HCT116 (cell line): Measurements from ENCODE around the gene CAMK2D. TPM values are rescaled to one million over a fixed set of nuclear protein-coding genes. Genes with fewer than 3 reads are reported as not detected.

Experiments used
- ATAC-seq: fragments of 200-7000 bp; cut with Tn5 transposase; 2 replicates; pipeline ENCODE4 v1.9.1; 2020; ENCODE audit warnings: mild to moderate bottlenecking, moderate library complexity
- BruUV-seq: library from RNA; stranded (reverse); fragments of 400-500 nt; replicated peaks from 2 replicates; lab custom pipeline; 2021; lab: Mats Ljungman, UMichigan
- CTCF ChIA-PET: fragments of 300-600 bp; sonication (Branson Sonifier 250); formaldehyde crosslinking; loops from one replicate; lab custom pipeline; 2021; ENCODE audit warnings: antibody characterized with exemption; lab: Charles Lee
- POLR2A ChIA-PET: fragments of 300-600, 350-600 bp; sonication (Branson Sonifier 250); formaldehyde crosslinking; loops from one replicate; lab custom pipeline; 2021; ENCODE audit warnings: antibody characterized with exemption; lab: Charles Lee
- RAD21 ChIA-PET, 2 experiments: fragments of 300-600 bp; sonication (Branson Sonifier 250); formaldehyde crosslinking; loops; one replicate each; lab custom pipeline; 2023; ENCODE audit warnings: low total read pairs in 2 of 2; ENCODE audit not compliant: uncharacterized antibody in 2 of 2, unreplicated experiment in 2 of 2, low non-redundant PET in 1 of 2; lab: Charles Lee
- DNase-seq: peaks from one replicate; pipeline ENCODE4 v3.0.0-alpha.2; 2010; ENCODE audit warnings: low read depth, low spot score
- H2AFZ ChIP-seq: fragments of 200-600 bp; shearing (Covaris generic), sonication (generic); 2 replicates; pipeline ENCODE4 v1.6.1; 2017; ENCODE audit warnings: low read depth, mixed run types, mixed read lengths, antibody characterized with exemption, low read length; ENCODE audit not compliant: poor library complexity, severe bottlenecking
- H3K27ac ChIP-seq: 2 replicates; pipeline ENCODE4 v1.5.1; 2012; ENCODE audit warnings: low read depth, low read length
- H3K27me3 ChIP-seq: fragments of 200-600 bp; sonication (generic); 2 replicates; pipeline ENCODE4 v1.6.1; 2016; ENCODE audit warnings: mixed run types, low read length, mixed read lengths; ENCODE audit not compliant: insufficient read depth
- H3K36me3 ChIP-seq, 2 experiments: fragments of 200-500 bp in 1 of 2; fragments of 200-600 bp in 1 of 2; sonication (Bioruptor generic) in 1 of 2; sonication (generic) in 1 of 2; 2 replicates each; pipeline versions ENCODE4 v1.5.1 to v1.6.1; 2014 to 2016; ENCODE audit warnings: low read length in 2 of 2, inconsistent platforms in 1 of 2, mixed read lengths in 1 of 2, mixed run types in 1 of 2; ENCODE audit not compliant: insufficient read depth in 2 of 2, control insufficient read depth in 1 of 2
- H3K4me1 ChIP-seq, 2 experiments: fragments of 200-600 bp in 1 of 2; sonication (generic) in 1 of 2; 2 replicates each; pipeline versions ENCODE4 v1.5.1 to v1.6.1; 2012 to 2017; ENCODE audit warnings: low read length in 2 of 2, inconsistent platforms in 1 of 2, mild to moderate bottlenecking in 1 of 2, mixed read lengths in 1 of 2, mixed run types in 1 of 2, moderate library complexity in 1 of 2; ENCODE audit not compliant: insufficient read depth in 2 of 2, control insufficient read depth in 1 of 2
- H3K4me2 ChIP-seq: fragments of 200-600 bp; sonication (generic); 2 replicates; pipeline ENCODE4 v1.6.1; 2017; ENCODE audit warnings: mixed run types, low read length, mixed read lengths
- H3K4me3 ChIP-seq, 2 experiments: fragments of 200-600 bp in 1 of 2; sonication (generic) in 1 of 2; replicated peaks in 1 of 2; 2 replicates each; pipeline ENCODE4 v1.5.1; 2011 to 2016; ENCODE audit warnings: low read length in 2 of 2, control low read depth in 1 of 2, low read depth in 1 of 2, mild to moderate bottlenecking in 1 of 2, mixed read lengths in 1 of 2, mixed run types in 1 of 2
- H3K79me2 ChIP-seq: fragments of 200-600 bp; sonication (generic); 2 replicates; pipeline ENCODE4 v1.6.1; 2017; ENCODE audit warnings: mild to moderate bottlenecking, mixed run types, low read length, moderate library complexity, mixed read lengths; ENCODE audit not compliant: insufficient read depth
- H3K9ac ChIP-seq: fragments of 200-600 bp; sonication (generic); 2 replicates; pipeline ENCODE4 v1.6.1; 2016; ENCODE audit warnings: low read length, mixed read lengths
- H3K9me2 ChIP-seq: fragments of 200-600 bp; sonication (generic), shearing (Covaris generic); 2 replicates; pipeline ENCODE4 v1.6.1; 2017; ENCODE audit warnings: mixed run types, mild to moderate bottlenecking, moderate library complexity; ENCODE audit not compliant: insufficient read depth
- H3K9me3 ChIP-seq, 2 experiments: fragments of 200-500 bp in 1 of 2; fragments of 200-600 bp in 1 of 2; sonication (Bioruptor generic) in 1 of 2; sonication (generic) in 1 of 2; 2 replicates each; pipeline ENCODE4 v1.6.1; 2014 to 2017; ENCODE audit warnings: low read length in 2 of 2, mixed read lengths in 2 of 2, inconsistent platforms in 1 of 2, low read depth in 1 of 2, mild to moderate bottlenecking in 1 of 2, mixed run types in 1 of 2, moderate library complexity in 1 of 2; ENCODE audit not compliant: control insufficient read depth in 1 of 2, insufficient read depth in 1 of 2
- H4K20me1 ChIP-seq: fragments of 200-600 bp; sonication (generic), shearing (Covaris generic); 2 replicates; pipeline ENCODE4 v1.6.1; 2017; ENCODE audit warnings: mixed run types, mild to moderate bottlenecking, moderate library complexity; ENCODE audit not compliant: insufficient read depth
- EGR1 ChIP-seq: IDR thresholded peaks from 2 replicates; pipeline ENCODE4 v1.6.1; 2012; ENCODE audit warnings: low read depth
- ELF1 ChIP-seq: IDR thresholded peaks from 2 replicates; pipeline ENCODE4 v1.6.1; 2012; ENCODE audit warnings: low read depth, borderline replicate concordance
- EZH2 ChIP-seq: fragments of 200-600 bp; sonication (generic); IDR thresholded peaks from 2 replicates; pipeline ENCODE4 v1.6.1; 2017; ENCODE audit warnings: antibody characterized with exemption, mixed run types
- JUND ChIP-seq: IDR thresholded peaks from 2 replicates; pipeline ENCODE4 v1.6.1; 2012
- RAD21 ChIP-seq: IDR thresholded peaks from 2 replicates; pipeline ENCODE4 v1.6.1; 2012; ENCODE audit warnings: low read depth, mild to moderate bottlenecking
- SIN3A ChIP-seq: IDR thresholded peaks from 2 replicates; pipeline ENCODE4 v1.6.1; 2012; ENCODE audit warnings: low read depth
- SP1 ChIP-seq: IDR thresholded peaks from 2 replicates; pipeline ENCODE4 v1.6.1; 2012; ENCODE audit warnings: low read depth
- SRF ChIP-seq: IDR thresholded peaks from 2 replicates; pipeline ENCODE4 v1.6.1; 2012; ENCODE audit warnings: low read depth
- TCF7L2 ChIP-seq: IDR thresholded peaks from 2 replicates; pipeline ENCODE4 v1.7.0; 2011; ENCODE audit warnings: borderline replicate concordance, inconsistent platforms; ENCODE audit not compliant: insufficient read depth, insufficient read length; ENCODE audit errors: extremely low read depth
- YY1 ChIP-seq: IDR thresholded peaks from 2 replicates; pipeline ENCODE4 v1.6.1; 2011; ENCODE audit warnings: low read length, low read depth, moderate library complexity, mild to moderate bottlenecking; ENCODE audit not compliant: insufficient replicate concordance; ENCODE audit errors: extremely low read depth
- ZBTB33 ChIP-seq: IDR thresholded peaks from 2 replicates; pipeline ENCODE4 v1.6.1; 2011; ENCODE audit warnings: mild to moderate bottlenecking, low read length, moderate library complexity; ENCODE audit not compliant: insufficient replicate concordance; ENCODE audit errors: extremely low read depth
- ZFX ChIP-seq: fragments of 450-650 bp; IDR thresholded peaks from 2 replicates; pipeline ENCODE4 v1.6.1; 2017
- ZNF274 ChIP-seq: fragments of 200-500 bp; sonication (Bioruptor generic); IDR thresholded peaks from 2 replicates; pipeline ENCODE4 v1.6.1; 2014; ENCODE audit warnings: mild to moderate bottlenecking, low read depth, low read length, inconsistent platforms
- intact Hi-C: fragments of 100-400 bp; cut with micrococcal nuclease; formaldehyde crosslinking; loops from 2 replicates; pipeline ENCODE4 v1.10.0; 2022
- total RNA-seq: library from RNA; stranded (reverse); gene quantifications from one replicate; pipeline ENCODE4 v1.2.1, GENCODE V29; 2021; ENCODE audit not compliant: unreplicated experiment

The CAMK2D gene
- total RNA-seq, 1 experiment from 2014 or later, result 67.0 TPM

DNA sequence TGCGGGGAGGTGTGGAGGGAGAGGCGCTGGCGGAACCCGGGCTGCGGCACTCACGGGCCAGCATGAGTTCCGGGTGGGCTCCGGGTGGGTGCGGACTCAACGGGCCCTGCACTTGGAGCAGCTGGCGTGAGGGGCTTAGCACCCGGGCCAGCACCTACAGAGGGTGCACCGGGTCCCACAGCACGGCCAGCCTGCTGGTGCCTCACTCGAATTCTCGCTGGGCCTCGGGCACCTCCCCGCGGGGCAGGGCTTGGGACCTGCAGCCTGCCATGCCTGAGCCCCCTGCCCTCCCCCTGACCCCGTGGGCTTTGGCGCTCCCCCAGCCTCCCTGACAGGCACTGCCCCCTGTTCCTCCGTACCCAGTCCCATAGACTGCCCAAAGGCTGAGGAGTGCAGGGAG lies 10.8 kb upstream of the CAMK2D start:
- POLR2A ChIA-PET, result no interaction called here

GRCh38 chr4:113769744-113770143 lies 8.2 kb upstream of the CAMK2D start:
- RAD21 ChIA-PET, result no interaction called here
- intact Hi-C loops, result loop anchor here (10.0 kb wide), 2 partner anchors 285 to 475 kb away; no protein-coding TSS in a partner anchor

More for the DNA sequence above, 10.8 kb upstream of the CAMK2D start:
- RAD21 ChIA-PET, result no interaction called here
- ATAC-seq (no peak), DNase-seq (no peak)
- CTCF ChIA-PET, result no interaction called here
- Histone ChIP-seq H4K20me1 (no peaks in the 10 kb centered on the region), H3K9me3 (no peaks in the 10 kb centered on the region), H3K27ac (no peak overlapping the region), H3K27me3 (no peaks in the 10 kb centered on the region), H3K79me2 (no peaks in the 10 kb centered on the region), H2AFZ (no peak overlapping the region), H3K4me2 (no peak overlapping the region), H3K4me3 (no peak overlapping the region), H3K9me2 (no peaks in the 10 kb centered on the region), H3K9ac (no peak overlapping the region), H3K4me1 (no peaks in the 10 kb centered on the region), H3K36me3 (no peaks in the 10 kb centered on the region)
- no TSS peak for BruUV-seq
- no peak for TF ChIP-seq SP1
- TF ChIP-seq EGR1, result no peak
- TF ChIP-seq ELF1, result no peak
- no peak for TF ChIP-seq EZH2
- TF ChIP-seq ZBTB33, result no peak
- no peak for TF ChIP-seq ZNF274
- no peak for TF ChIP-seq SRF
- no peak for TF ChIP-seq JUND
- no peak for TF ChIP-seq RAD21
- intact Hi-C loops, result loop anchor here (10.0 kb wide), 1 partner anchor 282 kb away; no protein-coding TSS in a partner anchor

More at GRCh38 chr4:113769744-113770143, 8.2 kb upstream of the CAMK2D start:
- ATAC-seq (no peak), DNase-seq (no peak)
- no peaks in the 10 kb centered on the region for H3K9me3 ChIP-seq
- H3K27ac ChIP-seq, result no peak overlapping the region
- POLR2A ChIA-PET, result no interaction called here
- CTCF ChIA-PET, result no interaction called here
- BruUV-seq, result no TSS peak
- no peak overlapping the region for H3K9ac ChIP-seq
- H2AFZ ChIP-seq, result no peak overlapping the region
- H3K4me1 ChIP-seq, result no peaks in the 10 kb centered on the region; a peak in 1 of 4 replicates
- TF ChIP-seq TCF7L2 (no peak), YY1 (no peak), SIN3A (no peak), ZFX (no peak), ELF1 (no peak)
- no peaks in the 10 kb centered on the region for H3K27me3 ChIP-seq
- H3K4me3 ChIP-seq, result no peak overlapping the region
- H3K79me2 ChIP-seq, result no peaks in the 10 kb centered on the region
- H4K20me1 ChIP-seq, result no peaks in the 10 kb centered on the region
- H3K9me2 ChIP-seq, result no peaks in the 10 kb centered on the region
- H3K36me3 ChIP-seq, result no peaks in the 10 kb centered on the region
- H3K4me2 ChIP-seq, result no peak overlapping the region
